Activated T-cell treated with anti-CD3 and anti-CD28 coated beads for 48 hours (primary cell): ENCODE measurements around the gene PARP14.
"Not testable (repeated sequence)": the region's sequence is repeated elsewhere in the genome, so short reads cannot be mapped to it uniquely, and the experiment has no call there.

ENCODE experiments used
- DNase-seq: peaks from one replicate; pipeline ENCODE4 v3.0.0-alpha.2; 2020; ENCODE audit warnings: low read depth

The PARP14 gene

GRCh38 chr3:122680475-122681283 is at the start of gene PARP14:
PARP14 (plus strand) TSS chr3:122680839; CDS start chr3:122680884, 45 bp downstream.
- DNase-seq, result peak; percentile 47

- DNase-seq, result no peak
Measured at GRCh38 chr3:122635789-122636188, 44.9 kb upstream of the PARP14 start.

GRCh38 chr3:122636697-122637096 is 43.9 kb upstream of the PARP14 start:
- no peak for DNase-seq

- no peak for DNase-seq
Measured at GRCh38 chr3:122640437-122640999, 40.1 kb upstream of the PARP14 start.

- no peak for DNase-seq
Measured at GRCh38 chr3:122642935-122643334, 37.7 kb upstream of the PARP14 start.

- no peak for DNase-seq
Measured at GRCh38 chr3:122646146-122646988, 34.3 kb upstream of the PARP14 start.

GRCh38 chr3:122651233-122651907 is 29.3 kb upstream of the PARP14 start:
- not testable (repeated sequence) for DNase-seq

GRCh38 chr3:122651962-122652361 is 28.7 kb upstream of the PARP14 start:
- DNase-seq, result not testable (repeated sequence)

GRCh38 chr3:122658336-122658735 is 22.3 kb upstream of the PARP14 start:
- not testable (repeated sequence) for DNase-seq

- DNase-seq, result no peak
Measured at GRCh38 chr3:122660297-122660974, 20.2 kb upstream of the PARP14 start.

GRCh38 chr3:122661633-122662032 is 19.0 kb upstream of the PARP14 start:
- DNase-seq, result no peak

- DNase-seq, result no peak
Measured at GRCh38 chr3:122662505-122662904, 18.1 kb upstream of the PARP14 start.

GRCh38 chr3:122665226-122665786 is 15.3 kb upstream of the PARP14 start:
- no peak for DNase-seq

- no peak for DNase-seq
Measured at GRCh38 chr3:122665881-122666280, 14.8 kb upstream of the PARP14 start.

GRCh38 chr3:122668930-122669730 is 11.5 kb upstream of the PARP14 start:
- peak; percentile 23 for DNase-seq

GRCh38 chr3:122671553-122671952 is 9.1 kb upstream of the PARP14 start:
- no peak for DNase-seq

GRCh38 chr3:122674339-122674738 is 6.3 kb upstream of the PARP14 start:
- no peak for DNase-seq

- no peak for DNase-seq
Measured at GRCh38 chr3:122676759-122677158, 3.9 kb upstream of the PARP14 start.

GRCh38 chr3:122677216-122677615 is 3.4 kb upstream of the PARP14 start:
- no peak for DNase-seq

GRCh38 chr3:122678506-122678905 is 2.1 kb upstream of the PARP14 start:
- no peak for DNase-seq
